Transverse colon (tissue), 4 donors: ENCODE data around the gene GFAP. TPM values are rescaled to one million over a fixed set of nuclear protein-coding genes. Genes with fewer than 3 reads are reported as not detected.

Experiments
- DNase-seq: peaks from one replicate; pipeline ENCODE4 v3.0.0-alpha.2; 2019
- H3K27ac ChIP-seq, 4 donors: fragments of 200-600 bp; sonication (generic); 2 replicates each; pipeline ENCODE4 v1.5.1; 2016 to 2018; ENCODE audit warnings: inconsistent platforms in 4 of 4
- H3K27me3 ChIP-seq: fragments of 200-600 bp; sonication (generic); 2 replicates; pipeline ENCODE4 v1.5.1; 2017; ENCODE audit warnings: inconsistent platforms
- H3K36me3 ChIP-seq, 4 donors: fragments of 200-600 bp; sonication (generic); 2 replicates each; pipeline ENCODE4 v1.5.1; 2017 to 2019; ENCODE audit warnings: inconsistent platforms in 4 of 4
- H3K4me1 ChIP-seq, 4 donors: fragments of 200-600 bp; sonication (generic); 2 replicates each; pipeline ENCODE4 v1.5.1; 2017 to 2020; ENCODE audit warnings: inconsistent platforms in 4 of 4
- H3K4me3 ChIP-seq, 4 donors: fragments of 200-600 bp; sonication (generic); 1 replicate in 1 of 4; 2 replicates in 3 of 4; pipeline versions ENCODE4 v1.5.1 to v1.6.1; 2017 to 2019; ENCODE audit warnings: inconsistent platforms in 4 of 4
- H3K9me3 ChIP-seq, 2 donors: fragments of 200-600 bp; sonication (generic); 2 replicates each; pipeline ENCODE4 v1.5.1; 2017 to 2019; ENCODE audit warnings: inconsistent platforms in 2 of 2
- EP300 ChIP-seq: sonication (generic); formaldehyde crosslinking; IDR thresholded peaks from one replicate; pipeline ENCODE4 v1.6.1; 2017; ENCODE audit warnings: antibody characterized with exemption, low read depth
- POLR2A ChIP-seq: fragments of 450-650 bp; IDR thresholded peaks from one replicate; pipeline ENCODE4 v1.6.1; 2016; ENCODE audit warnings: antibody characterized with exemption, mild to moderate bottlenecking, moderate library complexity
- POLR2AphosphoS5 ChIP-seq, 3 donors: sonication (generic); formaldehyde crosslinking; IDR thresholded peaks; one replicate each; pipeline ENCODE4 v1.6.1; 2016; ENCODE audit warnings: antibody characterized with exemption in 3 of 3
- WGBS, 2 donors: methylation state at CpG; one replicate each; pipeline ENCODE4 v1.1.5; 2018; ENCODE audit warnings: low coverage in 1 of 2; 5-methylcytosine and 5-hydroxymethylcytosine counted together
- in situ Hi-C, 4 donors: fragments of 200-750 bp; cut with MboI; loops; one replicate each; pipeline versions ENCODE4 v1.15.0 to v1.15.1; 2017; ENCODE audit warnings: low sequenced_read_pairs in 3 of 4, low pct_ligation_motif_present in 1 of 4, low pct_unique_long_range_greater_than_20kb in 1 of 4
- intact Hi-C: fragments of 100-400 bp; cut with DNase I; formaldehyde crosslinking; loops from one replicate; pipeline ENCODE4 v1.15.1; 2023; ENCODE audit warnings: low total_unique reads
- total RNA-seq, 4 donors: library from RNA; depleted of rRNA; stranded (reverse); fragments of >200 nt; gene quantifications; one replicate each; pipeline ENCODE4 v1.1.0, GENCODE V29; 2016
- TF ChIP-seq, protein P1 (sequence below), 5 experiments: fragments of 200-600 bp in 3 of 5; fragments of 450-650 bp in 2 of 5; sonication (generic) in 3 of 5; IDR thresholded peaks; 1 replicate in 2 of 5; 2 replicates in 3 of 5; pipeline ENCODE4 v1.5.1; 2016 to 2017; ENCODE audit warnings: antibody characterized with exemption in 5 of 5, inconsistent platforms in 3 of 5, mild to moderate bottlenecking in 2 of 5, moderate library complexity in 1 of 5

GFAP gene
- total RNA-seq, 4 donors from 2014 or later = 0.68 TPM; not detected in 3

DNA sequence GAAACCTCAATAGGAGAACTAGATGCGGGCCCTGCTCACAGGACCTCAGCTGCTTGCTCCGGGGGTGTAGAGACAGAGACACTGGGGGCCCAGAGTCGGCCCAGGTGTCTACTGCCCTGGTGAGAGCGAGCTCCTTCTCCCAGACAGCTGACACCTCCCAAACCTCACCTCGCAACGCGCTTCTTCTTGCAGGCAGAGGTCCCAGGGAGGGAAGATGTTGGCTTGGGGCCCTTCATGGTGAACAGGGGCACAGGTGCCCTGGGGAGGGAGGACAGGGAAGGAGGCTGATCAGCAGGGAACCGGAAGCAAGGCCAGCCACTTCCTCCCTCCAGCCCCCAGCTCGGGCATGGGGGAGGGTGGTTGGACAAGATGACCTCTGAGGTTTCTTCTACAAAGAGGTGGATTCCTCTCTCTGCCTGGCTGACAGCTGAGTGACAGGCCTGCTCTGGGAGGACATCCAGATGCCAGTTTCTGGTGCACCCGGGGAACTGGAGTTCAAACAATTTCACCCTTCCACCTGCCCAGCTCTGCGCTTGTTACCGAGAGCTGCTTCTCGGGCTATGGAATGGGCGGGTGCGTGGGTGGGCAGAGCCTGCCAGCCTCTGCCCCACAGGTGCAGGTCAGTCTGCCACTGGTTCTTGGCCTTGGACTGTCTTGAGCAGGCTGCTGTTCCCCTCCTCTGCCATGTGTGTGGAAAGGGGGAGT, 11.7 kb upstream of the GFAP start:
- in situ Hi-C loops (loop anchor here (5.0 to 10.0 kb wide), 4 partner anchors 78 to 178 kb away; no protein-coding TSS in a partner anchor), intact Hi-C loops (loop anchor here (10.0 kb wide), 1 partner anchor 178 kb away; no protein-coding TSS in a partner anchor)
- no peak overlapping the region for H3K4me3 ChIP-seq

DNA sequence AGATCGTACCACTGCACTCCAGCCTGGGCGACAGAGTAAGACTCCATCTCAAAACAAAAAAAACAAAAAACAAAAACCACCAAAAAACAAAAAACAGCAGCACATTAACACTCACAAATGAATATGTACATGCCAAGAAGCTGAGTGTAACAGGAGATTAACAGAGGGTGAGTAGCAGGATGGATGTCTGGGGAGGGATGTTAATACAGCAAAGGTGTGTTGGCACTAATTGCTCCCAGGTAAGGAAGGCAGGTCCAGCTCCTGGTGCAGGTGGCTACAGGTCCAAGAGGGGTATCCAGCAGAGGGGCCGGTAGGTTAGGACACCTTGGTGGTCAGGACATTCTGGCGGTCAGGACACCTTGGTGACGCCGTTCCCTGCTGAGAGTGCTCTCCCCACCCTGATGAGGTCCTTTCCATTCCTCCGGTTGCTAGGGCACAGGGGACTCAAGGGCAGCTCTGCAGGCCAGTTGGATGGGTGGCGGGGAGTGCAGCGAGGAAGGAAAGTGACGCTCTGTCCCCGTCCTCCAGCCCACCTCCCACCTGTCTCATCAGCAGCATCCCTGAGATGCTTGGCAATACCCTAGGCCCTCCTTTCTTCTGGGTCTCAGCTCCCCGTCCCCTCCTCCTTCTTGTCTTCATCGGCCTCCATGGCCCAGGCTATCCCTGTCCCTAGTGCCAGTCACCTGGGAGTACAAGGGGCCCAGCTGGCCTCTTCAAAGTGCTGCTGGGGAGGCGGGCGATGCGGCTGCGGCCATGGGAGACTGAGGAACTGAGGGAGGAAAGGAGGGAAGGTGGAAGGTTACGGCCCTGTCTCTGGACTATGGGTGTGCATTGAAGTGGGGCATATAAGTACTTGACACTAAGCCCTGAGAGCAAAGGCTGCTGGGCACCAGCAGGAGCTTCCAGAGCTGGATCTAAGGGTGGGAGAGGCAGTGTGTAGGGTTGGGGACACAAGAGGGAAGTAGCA, 10.7 kb upstream of the GFAP start:
- in situ Hi-C loops = loop anchor here (5.0 to 10.0 kb wide), 4 partner anchors 79 to 179 kb away; no protein-coding TSS in a partner anchor
- Histone ChIP-seq H3K4me1 (no peaks in the 10 kb centered on the region), H3K27me3 (peaks cover 5% of the 10 kb centered on the region), H3K36me3 (no peaks in the 10 kb centered on the region), H3K9me3 (no peaks in the 10 kb centered on the region), H3K27ac (no peak overlapping the region), H3K4me3 (no peak overlapping the region)
- intact Hi-C loops = loop anchor here (10.0 kb wide), 1 partner anchor 179 kb away; no protein-coding TSS in a partner anchor
- WGBS, 2 donors = 95% methylated on average over 18 of the region's 18 CpGs; no CpG with 5 or more reads in 1 of the 2 donors
- DNase-seq = no peak
- TF ChIP-seq POLR2A (no peak), EP300 (no peak)

More for the DNA sequence above, 11.7 kb upstream of the GFAP start:
- Histone ChIP-seq H3K27ac (no peak overlapping the region), H3K4me1 (no peaks in the 10 kb centered on the region), H3K27me3 (no peaks in the 10 kb centered on the region), H3K9me3 (no peaks in the 10 kb centered on the region), H3K36me3 (no peaks in the 10 kb centered on the region)
- TF ChIP-seq POLR2AphosphoS5 (IDR thresholded peaks at IDR 0.05) = no peak
- TF ChIP-seq, protein P1, sequence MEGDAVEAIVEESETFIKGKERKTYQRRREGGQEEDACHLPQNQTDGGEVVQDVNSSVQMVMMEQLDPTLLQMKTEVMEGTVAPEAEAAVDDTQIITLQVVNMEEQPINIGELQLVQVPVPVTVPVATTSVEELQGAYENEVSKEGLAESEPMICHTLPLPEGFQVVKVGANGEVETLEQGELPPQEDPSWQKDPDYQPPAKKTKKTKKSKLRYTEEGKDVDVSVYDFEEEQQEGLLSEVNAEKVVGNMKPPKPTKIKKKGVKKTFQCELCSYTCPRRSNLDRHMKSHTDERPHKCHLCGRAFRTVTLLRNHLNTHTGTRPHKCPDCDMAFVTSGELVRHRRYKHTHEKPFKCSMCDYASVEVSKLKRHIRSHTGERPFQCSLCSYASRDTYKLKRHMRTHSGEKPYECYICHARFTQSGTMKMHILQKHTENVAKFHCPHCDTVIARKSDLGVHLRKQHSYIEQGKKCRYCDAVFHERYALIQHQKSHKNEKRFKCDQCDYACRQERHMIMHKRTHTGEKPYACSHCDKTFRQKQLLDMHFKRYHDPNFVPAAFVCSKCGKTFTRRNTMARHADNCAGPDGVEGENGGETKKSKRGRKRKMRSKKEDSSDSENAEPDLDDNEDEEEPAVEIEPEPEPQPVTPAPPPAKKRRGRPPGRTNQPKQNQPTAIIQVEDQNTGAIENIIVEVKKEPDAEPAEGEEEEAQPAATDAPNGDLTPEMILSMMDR (IDR thresholded peaks at IDR 0.05) = no peak
- TF ChIP-seq EP300 = no peak
- TF ChIP-seq POLR2A = no peak
- peak; percentile 4 for DNase-seq
- 96% methylated on average over 15 of the region's 15 CpGs; no CpG with 5 or more reads in 1 of the 2 donors for WGBS, 2 donors

DNA sequence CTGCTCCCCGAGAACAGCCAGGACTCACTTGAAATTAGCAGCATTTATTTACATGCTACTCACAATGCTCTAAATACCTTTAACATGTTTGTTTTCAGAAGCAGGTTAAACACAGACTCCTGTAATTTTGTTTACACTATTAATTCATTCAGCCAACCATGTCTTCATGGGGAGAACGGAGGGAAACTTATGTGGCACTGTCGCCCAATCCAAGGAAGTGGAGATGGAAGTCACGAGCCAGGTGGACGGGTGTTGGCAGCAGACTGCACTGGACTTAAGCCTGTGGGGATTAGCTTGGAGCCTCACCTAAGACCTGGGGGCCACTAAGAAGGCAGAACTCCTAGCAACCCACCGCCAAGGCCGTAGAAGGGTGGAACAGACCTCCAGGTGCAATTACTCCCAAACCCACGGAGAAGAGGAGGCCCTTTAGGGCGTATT, 8.8 kb upstream of the GFAP start:
- 69% methylated on average over 9 of the region's 9 CpGs; no CpG with 5 or more reads in 1 of the 2 donors for WGBS, 2 donors
- DNase-seq = peak; percentile 0
- in situ Hi-C loops = loop anchor here in 3 of 4 donors (5.0 to 10.0 kb wide), 4 partner anchors 81 to 181 kb away; no protein-coding TSS in a partner anchor
- Histone ChIP-seq H3K36me3 (no peaks in the 10 kb centered on the region), H3K9me3 (no peaks in the 10 kb centered on the region), H3K4me1 (peaks cover 0 to 4% (median 0%) of the 10 kb centered on the region in 4 donors), H3K4me3 (no peak overlapping the region), H3K27ac (no peak overlapping the region), H3K27me3 (peaks cover 13% of the 10 kb centered on the region)
- TF ChIP-seq POLR2AphosphoS5 (IDR thresholded peaks at IDR 0.05) (no peak), EP300 (no peak), POLR2A (no peak)
- TF ChIP-seq, protein P1 (IDR thresholded peaks at IDR 0.05) = no peak
- intact Hi-C loops = loop anchor here (10.0 kb wide), 1 partner anchor 181 kb away; no protein-coding TSS in a partner anchor

DNA sequence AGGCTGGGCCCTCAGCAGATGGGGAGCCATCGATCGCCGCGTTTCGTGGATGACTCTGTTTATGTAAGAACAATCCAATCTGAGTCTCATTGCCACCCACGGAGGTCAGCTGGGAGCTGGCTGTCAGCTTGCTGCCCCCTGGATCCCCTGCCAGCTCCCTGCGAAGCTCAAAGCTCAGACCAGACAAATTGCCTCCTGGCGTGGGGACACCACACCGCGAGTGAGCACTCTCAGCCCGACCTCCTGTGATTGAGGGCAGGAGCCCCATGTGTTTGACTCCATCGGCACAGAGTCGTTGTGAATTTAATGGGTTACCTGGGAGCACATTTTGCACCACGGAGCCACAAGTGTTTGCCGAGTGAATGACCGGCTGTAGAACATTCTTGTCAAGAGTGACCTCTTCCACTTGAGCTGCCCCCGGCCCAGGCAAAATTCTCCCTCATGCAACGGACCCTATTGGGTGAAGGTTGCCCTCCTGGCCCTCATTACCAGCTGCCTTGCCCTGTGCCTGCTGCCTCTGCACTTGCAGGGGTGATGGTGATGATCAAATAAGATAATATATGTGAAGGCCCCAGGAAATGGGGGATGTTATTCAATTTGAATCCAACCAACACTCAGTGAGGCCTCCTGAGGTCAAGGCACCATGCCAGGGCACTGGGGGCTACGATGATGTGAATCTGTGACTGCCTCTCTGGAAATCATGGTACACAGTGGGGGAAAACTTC, 7.6 kb upstream of the GFAP start:
- 78% methylated on average over 17 of the region's 19 CpGs; no CpG with 5 or more reads in 1 of the 2 donors for WGBS, 2 donors
- peak; percentile 3 for DNase-seq
- no peak overlapping the region for H3K4me3 ChIP-seq

More for the DNA sequence above, 7.6 kb upstream of the GFAP start:
- H3K9me3 ChIP-seq = no peaks in the 10 kb centered on the region
- in situ Hi-C loops (loop anchor here in 3 of 4 donors (5.0 to 10.0 kb wide), 4 partner anchors 82 to 182 kb away; no protein-coding TSS in a partner anchor), intact Hi-C loops (loop anchor here (10.0 kb wide), 1 partner anchor 182 kb away; no protein-coding TSS in a partner anchor)
- peaks cover 0 to 4% (median 0%) of the 10 kb centered on the region in 4 donors for H3K4me1 ChIP-seq
- TF ChIP-seq, protein P1 (IDR thresholded peaks at IDR 0.05) = no peak
- no peak for TF ChIP-seq POLR2A
- no peak for TF ChIP-seq EP300
- no peak for TF ChIP-seq POLR2AphosphoS5 (IDR thresholded peaks at IDR 0.05)
- H3K36me3 ChIP-seq = no peaks in the 10 kb centered on the region
- H3K27me3 ChIP-seq = peaks cover 13% of the 10 kb centered on the region
- no peak overlapping the region for H3K27ac ChIP-seq
